Mucosa of descending colon (tissue), 3 donors: ENCODE measurements around the gene HDAC4. TPM values are rescaled to one million over a fixed set of nuclear protein-coding genes. Genes with fewer than 3 reads are reported as not detected.
A peak's percentile ranks its signal among the peaks of the same experiment; 100 is the strongest.

ENCODE experiments used
- ATAC-seq: fragments of 200-7000 bp; cut with Tn5 transposase; one replicate; pipeline ENCODE4 v1.9.1; 2020; ENCODE audit warnings: mild to moderate bottlenecking, moderate library complexity
- DNase-seq, 3 donors: peaks; one replicate each; pipeline ENCODE4 v3.0.0-alpha.2; 2020
- H3K36me3 ChIP-seq: fragments of 200-600 bp; one replicate; pipeline ENCODE4 v1.8.0; 2021; ENCODE audit warnings: low read depth, mild to moderate bottlenecking
- H3K4me1 ChIP-seq: fragments of 200-600 bp; one replicate; pipeline ENCODE4 v1.8.0; 2021; ENCODE audit warnings: low read depth, mild to moderate bottlenecking
- H3K4me3 ChIP-seq: fragments of 200-600 bp; one replicate; pipeline ENCODE4 v1.8.0; 2021; ENCODE audit warnings: mild to moderate bottlenecking
- H3K9me3 ChIP-seq: fragments of 200-600 bp; one replicate; pipeline ENCODE4 v1.8.0; 2021; ENCODE audit warnings: mild to moderate bottlenecking
- intact Hi-C, 2 donors: fragments of 100-400 bp; cut with DNase I in 1 of 2; cut with micrococcal nuclease in 1 of 2; formaldehyde crosslinking; loops; one replicate each; pipeline versions ENCODE4 v1.11.0 to v1.11.1; 2022; cut with DNase I, micrococcal nuclease
- total RNA-seq, 3 donors: library from RNA; stranded (reverse); fragmentation: NEBNext Ultra II Directional in 2 of 3; extraction: Animal tissue kit (Norgen Biotek cat#: 25700) in 2 of 3; gene quantifications; one replicate each; pipeline versions ENCODE4 v1.2.1 to v1.2.4, GENCODE V29; 2021 to 2023
- TF ChIP-seq, protein P1 (sequence below): fragments of 200-600 bp; IDR thresholded peaks from one replicate; pipeline ENCODE4 v1.8.0; 2022; ENCODE audit warnings: antibody characterized with exemption, mild to moderate bottlenecking
- donor health status: DM: no; HTN: no; CAD: no; lungs with moderate emphysema.
- donor health status: DM: no; HTN: no; CAD: no.
- donor health status: DM: no; HTN: yes; CAD: no.

HDAC4 gene
- total RNA-seq, 3 donors from 2014 or later: 41.4 to 147 (median 44.0) TPM

- H3K4me3 ChIP-seq: no peak overlapping the region
- H3K4me1 ChIP-seq: no peaks in the 10 kb centered on the region
- TF ChIP-seq, protein P1, sequence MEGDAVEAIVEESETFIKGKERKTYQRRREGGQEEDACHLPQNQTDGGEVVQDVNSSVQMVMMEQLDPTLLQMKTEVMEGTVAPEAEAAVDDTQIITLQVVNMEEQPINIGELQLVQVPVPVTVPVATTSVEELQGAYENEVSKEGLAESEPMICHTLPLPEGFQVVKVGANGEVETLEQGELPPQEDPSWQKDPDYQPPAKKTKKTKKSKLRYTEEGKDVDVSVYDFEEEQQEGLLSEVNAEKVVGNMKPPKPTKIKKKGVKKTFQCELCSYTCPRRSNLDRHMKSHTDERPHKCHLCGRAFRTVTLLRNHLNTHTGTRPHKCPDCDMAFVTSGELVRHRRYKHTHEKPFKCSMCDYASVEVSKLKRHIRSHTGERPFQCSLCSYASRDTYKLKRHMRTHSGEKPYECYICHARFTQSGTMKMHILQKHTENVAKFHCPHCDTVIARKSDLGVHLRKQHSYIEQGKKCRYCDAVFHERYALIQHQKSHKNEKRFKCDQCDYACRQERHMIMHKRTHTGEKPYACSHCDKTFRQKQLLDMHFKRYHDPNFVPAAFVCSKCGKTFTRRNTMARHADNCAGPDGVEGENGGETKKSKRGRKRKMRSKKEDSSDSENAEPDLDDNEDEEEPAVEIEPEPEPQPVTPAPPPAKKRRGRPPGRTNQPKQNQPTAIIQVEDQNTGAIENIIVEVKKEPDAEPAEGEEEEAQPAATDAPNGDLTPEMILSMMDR: no peak
- no peaks in the 10 kb centered on the region for H3K9me3 ChIP-seq
- H3K36me3 ChIP-seq: no peaks in the 10 kb centered on the region
- ATAC-seq (no peak), DNase-seq (peak in 2 of 3 donors; percentile 9 to 34)
- intact Hi-C loops: no loop called here
These were observed 344.9 kb downstream of the HDAC4 start for GRCh38 chr2:239055756-239056493.

GRCh38 chr2:239054921-239055320 is 345.9 kb downstream of the HDAC4 start:
- DNase-seq: no peak
- no peak for ATAC-seq
- TF ChIP-seq, protein P1: no peak
- Histone ChIP-seq H3K4me1 (no peaks in the 10 kb centered on the region), H3K36me3 (no peaks in the 10 kb centered on the region), H3K9me3 (no peaks in the 10 kb centered on the region), H3K4me3 (no peak overlapping the region)
- intact Hi-C loops: no loop called here

GRCh38 chr2:239053801-239054503 is 346.9 kb downstream of the HDAC4 start:
- Histone ChIP-seq H3K4me1 (no peaks in the 10 kb centered on the region), H3K4me3 (no peak overlapping the region), H3K9me3 (no peaks in the 10 kb centered on the region), H3K36me3 (no peaks in the 10 kb centered on the region)
- TF ChIP-seq, protein P1: no peak
- intact Hi-C loops: no loop called here
- DNase-seq (peak in 1 of 3 donors; percentile 10), ATAC-seq (no peak)

DNA sequence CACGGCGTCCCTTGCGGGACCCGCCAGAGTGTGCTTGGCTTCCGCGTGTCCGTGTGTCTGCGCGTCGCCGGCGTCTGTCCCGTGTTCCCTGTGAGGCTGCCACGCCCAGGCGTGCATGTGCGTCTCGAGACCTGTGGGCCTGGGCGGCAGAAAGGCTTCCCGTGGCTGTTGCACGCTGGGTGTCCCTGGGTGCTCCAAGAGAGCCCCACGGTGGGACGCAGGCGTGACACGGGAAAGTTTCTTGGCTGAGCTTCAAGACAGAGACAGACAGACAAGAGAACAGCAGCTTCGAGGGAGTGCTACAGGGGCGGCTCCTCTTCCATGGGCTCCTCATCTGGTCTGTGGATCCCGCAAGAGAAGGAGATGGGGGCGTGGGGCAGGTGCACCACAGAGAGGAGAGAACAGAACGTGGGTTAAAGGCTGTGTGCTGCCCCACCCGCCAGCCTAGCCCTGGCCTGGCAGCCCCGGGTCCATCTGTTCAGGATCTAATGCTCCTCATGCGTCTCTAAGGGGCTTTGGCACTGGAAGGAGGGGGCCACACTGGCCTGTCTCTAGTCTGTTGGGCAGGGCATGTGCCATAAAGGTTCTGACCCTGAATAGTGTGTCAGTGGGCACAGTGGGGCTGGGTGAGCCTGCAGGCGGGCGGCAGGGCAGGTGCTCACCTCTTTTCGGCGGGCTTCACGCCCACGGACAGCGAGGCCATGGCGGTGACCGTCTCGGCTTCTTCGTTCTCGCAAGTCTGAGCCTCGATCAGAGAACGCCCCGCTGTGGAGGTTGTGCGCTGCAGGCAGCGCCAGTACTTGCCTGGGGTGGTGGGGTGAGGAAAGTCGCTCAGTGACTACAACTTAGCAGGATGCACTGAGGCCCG is 347.8 kb downstream of the HDAC4 start:
- Histone ChIP-seq H3K36me3 (no peaks in the 10 kb centered on the region), H3K4me1 (no peaks in the 10 kb centered on the region), H3K4me3 (no peak overlapping the region), H3K9me3 (no peaks in the 10 kb centered on the region)
- DNase-seq (peak in 2 of 3 donors; percentile 10 to 40), ATAC-seq (no peak)
- intact Hi-C loops: no loop called here
- TF ChIP-seq, protein P1: no peak

DNA sequence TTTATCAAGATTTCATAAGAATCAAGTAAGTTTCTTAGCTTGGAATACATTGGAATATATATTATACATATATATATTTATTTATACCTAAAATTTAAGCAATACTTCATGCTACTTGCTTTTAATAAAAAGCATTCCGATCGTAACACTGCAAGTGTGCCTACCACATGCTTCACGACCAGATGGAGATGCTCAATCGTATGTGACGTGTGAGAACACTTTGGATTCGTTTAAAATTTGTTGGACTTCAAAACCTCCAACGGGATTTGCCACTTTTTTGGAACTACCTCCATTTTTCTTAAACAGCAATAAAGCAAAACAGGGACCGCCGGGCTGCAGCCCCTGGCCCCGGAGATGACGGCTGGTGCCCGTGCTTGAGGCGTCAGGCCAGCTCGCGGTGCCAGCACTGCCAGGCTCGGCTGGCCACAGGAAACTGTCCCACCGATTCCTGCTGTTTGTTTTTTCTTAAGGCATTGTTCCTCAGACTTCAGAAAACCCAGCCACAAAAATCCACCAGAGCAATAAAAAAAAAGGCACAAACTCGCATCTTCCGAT is 348.9 kb downstream of the HDAC4 start:
- no peaks in the 10 kb centered on the region for H3K4me1 ChIP-seq
- intact Hi-C loops: no loop called here

More for the DNA sequence above, 348.9 kb downstream of the HDAC4 start:
- TF ChIP-seq, protein P1: no peak
- DNase-seq: no peak
- no peak overlapping the region for H3K4me3 ChIP-seq
- ATAC-seq: no peak
- H3K36me3 ChIP-seq: no peaks in the 10 kb centered on the region
- H3K9me3 ChIP-seq: no peaks in the 10 kb centered on the region
